ENCODE results near the gene SDCCAG8.

DNA sequence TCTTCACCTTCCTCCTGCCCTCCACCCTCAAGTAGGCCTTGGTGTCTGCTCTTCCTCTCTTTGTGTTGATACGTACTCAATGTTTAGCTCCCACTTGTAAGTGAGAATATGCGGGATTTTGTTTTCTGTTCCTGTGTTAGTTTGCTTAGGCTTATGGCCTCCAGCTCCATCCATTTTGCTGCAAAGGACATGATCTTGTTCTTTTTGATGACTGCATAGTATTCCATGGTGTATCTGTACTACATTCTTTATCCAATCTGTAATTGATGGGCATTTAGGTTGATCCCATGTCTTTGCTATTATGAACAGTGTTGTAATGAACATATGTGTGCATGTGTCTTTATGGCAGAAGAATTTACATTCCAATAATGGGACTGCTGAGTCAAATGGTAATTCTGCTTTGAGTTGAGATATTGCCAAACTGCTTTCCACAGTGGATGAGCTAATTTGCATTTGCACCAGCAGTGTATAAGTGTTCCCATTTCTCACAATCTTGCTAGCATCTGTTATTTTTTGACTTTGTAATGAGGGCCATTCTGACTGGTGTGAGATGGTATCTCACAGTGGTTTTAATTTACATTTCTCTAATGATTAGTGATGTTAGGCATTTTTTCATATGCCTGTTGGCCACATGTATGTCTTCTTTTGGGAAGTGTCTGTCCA lies 272.7 kb downstream of the SDCCAG8 start:
- no peak for TF ChIP-seq POLR2A (IDR thresholded peaks at IDR 0.05)
- TF ChIP-seq, protein P1, sequence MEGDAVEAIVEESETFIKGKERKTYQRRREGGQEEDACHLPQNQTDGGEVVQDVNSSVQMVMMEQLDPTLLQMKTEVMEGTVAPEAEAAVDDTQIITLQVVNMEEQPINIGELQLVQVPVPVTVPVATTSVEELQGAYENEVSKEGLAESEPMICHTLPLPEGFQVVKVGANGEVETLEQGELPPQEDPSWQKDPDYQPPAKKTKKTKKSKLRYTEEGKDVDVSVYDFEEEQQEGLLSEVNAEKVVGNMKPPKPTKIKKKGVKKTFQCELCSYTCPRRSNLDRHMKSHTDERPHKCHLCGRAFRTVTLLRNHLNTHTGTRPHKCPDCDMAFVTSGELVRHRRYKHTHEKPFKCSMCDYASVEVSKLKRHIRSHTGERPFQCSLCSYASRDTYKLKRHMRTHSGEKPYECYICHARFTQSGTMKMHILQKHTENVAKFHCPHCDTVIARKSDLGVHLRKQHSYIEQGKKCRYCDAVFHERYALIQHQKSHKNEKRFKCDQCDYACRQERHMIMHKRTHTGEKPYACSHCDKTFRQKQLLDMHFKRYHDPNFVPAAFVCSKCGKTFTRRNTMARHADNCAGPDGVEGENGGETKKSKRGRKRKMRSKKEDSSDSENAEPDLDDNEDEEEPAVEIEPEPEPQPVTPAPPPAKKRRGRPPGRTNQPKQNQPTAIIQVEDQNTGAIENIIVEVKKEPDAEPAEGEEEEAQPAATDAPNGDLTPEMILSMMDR (IDR thresholded peaks at IDR 0.05) = no peak
